ENCODE data around the gene CBX4. TPM values are rescaled to one million over a fixed set of nuclear protein-coding genes. Genes with fewer than 3 reads are reported as not detected.
"Not testable (repeated sequence)": the region's sequence is repeated elsewhere in the genome, so short reads cannot be mapped to it uniquely, and the experiment has no call there.

The CBX4 gene
- total and polyA plus RNA-seq, 3 donors from 2014 or later = 11.5 to 35.9 (median 23.5) TPM

DNA sequence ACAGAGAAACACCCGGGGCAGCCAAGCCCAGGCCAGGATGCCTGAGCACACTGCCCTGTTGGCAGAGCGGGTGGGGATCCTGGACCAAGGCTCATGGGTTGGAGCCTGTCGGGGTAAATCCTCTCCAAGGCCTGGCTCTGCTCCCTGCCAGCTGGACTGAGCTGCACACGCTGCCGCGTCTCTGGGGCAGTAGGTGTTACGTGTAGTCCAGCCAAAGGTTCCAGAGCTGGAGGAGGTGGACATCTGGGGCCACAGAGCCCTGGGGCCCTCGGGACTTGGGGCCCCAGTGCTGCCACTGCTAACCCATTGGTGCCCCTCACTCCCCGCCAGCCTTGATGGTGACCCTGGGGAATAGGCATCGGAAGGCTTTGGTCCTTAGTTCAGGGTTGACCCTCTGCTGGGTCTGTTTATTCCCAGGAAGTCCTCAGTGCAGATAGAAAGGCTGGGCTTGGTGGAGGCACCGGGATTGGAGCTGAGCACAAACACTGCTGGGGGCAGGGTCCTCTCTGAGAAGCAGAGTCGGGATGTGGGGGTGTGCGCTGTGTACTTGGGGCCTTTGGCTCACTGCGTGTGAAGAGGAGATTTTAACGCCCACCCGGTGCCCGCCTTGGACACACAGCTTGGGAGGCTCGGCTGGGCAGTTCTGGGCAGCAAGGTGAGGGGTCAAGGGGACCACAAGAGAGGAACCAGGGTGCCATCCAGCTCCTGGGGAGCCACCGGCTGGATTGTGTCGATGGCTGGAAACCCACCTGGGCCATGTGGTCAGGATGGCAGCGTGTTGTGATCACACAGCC lies 16.3 kb upstream of the CBX4 start:
- no peak for DNase-seq
- no peaks in the 10 kb centered on the region for H3K36me3 ChIP-seq (ENCODE audit: low read depth, missing control alignments)
- H3K9me3 ChIP-seq = no peaks in the 10 kb centered on the region
- 82 to 91% methylated on average over 10 to 21 of the region's 21 CpGs for WGBS, 2 donors
- no peak overlapping the region for H3K27ac ChIP-seq
- H3K4me3 ChIP-seq = no peak overlapping the region
- TF ChIP-seq, protein P1, sequence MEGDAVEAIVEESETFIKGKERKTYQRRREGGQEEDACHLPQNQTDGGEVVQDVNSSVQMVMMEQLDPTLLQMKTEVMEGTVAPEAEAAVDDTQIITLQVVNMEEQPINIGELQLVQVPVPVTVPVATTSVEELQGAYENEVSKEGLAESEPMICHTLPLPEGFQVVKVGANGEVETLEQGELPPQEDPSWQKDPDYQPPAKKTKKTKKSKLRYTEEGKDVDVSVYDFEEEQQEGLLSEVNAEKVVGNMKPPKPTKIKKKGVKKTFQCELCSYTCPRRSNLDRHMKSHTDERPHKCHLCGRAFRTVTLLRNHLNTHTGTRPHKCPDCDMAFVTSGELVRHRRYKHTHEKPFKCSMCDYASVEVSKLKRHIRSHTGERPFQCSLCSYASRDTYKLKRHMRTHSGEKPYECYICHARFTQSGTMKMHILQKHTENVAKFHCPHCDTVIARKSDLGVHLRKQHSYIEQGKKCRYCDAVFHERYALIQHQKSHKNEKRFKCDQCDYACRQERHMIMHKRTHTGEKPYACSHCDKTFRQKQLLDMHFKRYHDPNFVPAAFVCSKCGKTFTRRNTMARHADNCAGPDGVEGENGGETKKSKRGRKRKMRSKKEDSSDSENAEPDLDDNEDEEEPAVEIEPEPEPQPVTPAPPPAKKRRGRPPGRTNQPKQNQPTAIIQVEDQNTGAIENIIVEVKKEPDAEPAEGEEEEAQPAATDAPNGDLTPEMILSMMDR (IDR thresholded peaks at IDR 0.05) = no peak
- no peak for TF ChIP-seq POLR2A (IDR thresholded peaks at IDR 0.05)
- no peaks in the 10 kb centered on the region for H3K27me3 ChIP-seq
- intact Hi-C loops (cut with DNase I; ENCODE audit: low total_unique reads) = no loop called here
- no peaks in the 10 kb centered on the region for H3K4me1 ChIP-seq

DNA sequence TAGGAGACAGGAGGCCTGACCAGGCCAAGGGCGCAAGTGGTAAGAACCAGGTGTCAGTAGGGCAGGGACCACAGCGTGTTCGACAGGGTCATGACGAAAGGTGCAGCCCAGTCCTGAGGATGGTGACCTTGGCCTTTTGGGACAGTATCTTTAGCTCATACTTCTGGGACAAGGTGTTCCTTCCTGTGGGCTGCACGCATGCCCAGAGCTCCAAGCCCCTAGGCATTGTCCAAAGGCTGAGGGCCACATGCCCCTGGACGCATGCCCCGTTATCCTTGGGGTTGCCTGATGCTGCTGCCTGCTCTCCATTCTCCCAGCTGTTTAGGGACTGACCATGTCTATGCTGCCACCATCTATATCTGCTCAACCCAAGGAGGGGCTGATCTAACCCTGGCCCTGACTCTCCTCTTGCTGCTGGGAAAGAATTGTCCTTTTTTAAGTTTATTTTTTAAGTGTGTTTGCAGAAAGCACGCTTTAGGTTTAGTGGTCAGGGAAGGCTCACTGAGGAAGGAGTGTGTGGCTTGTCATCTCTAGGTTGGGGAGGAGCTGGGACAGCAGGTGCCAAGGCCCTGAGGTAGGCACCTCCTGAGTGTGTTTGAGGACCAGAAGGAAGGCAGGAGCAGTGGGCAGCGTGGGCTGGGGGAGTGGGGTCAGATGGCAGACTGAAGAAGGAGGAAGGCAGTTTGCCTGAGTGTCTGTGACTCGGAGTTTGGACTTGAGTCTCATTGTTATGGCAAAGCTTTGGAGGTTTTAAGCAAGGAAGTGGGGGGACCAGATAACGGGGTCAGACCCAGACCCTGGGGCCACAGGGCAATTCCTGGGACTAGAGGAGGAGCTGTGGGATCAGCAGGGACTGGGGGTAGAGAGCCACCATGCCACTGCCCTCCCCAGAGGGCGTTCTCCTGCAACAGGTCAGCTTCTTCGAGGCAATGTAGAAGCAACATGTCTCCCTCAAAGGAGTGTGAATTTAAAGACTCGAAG lies 15.1 kb upstream of the CBX4 start:
- Histone ChIP-seq H3K9me3 (no peaks in the 10 kb centered on the region), H3K27me3 (no peaks in the 10 kb centered on the region), H3K4me3 (no peak overlapping the region), H3K27ac (no peak overlapping the region), H3K4me1 (no peaks in the 10 kb centered on the region), H3K36me3 (ENCODE audit: low read depth, missing control alignments) (no peaks in the 10 kb centered on the region)
- WGBS, 2 donors = 79% methylated on average over 13 to 14 of the region's 14 CpGs
- TF ChIP-seq, protein P1 (IDR thresholded peaks at IDR 0.05) = no peak
- intact Hi-C loops (cut with DNase I; ENCODE audit: low total_unique reads) = no loop called here
- no peak for DNase-seq

DNA sequence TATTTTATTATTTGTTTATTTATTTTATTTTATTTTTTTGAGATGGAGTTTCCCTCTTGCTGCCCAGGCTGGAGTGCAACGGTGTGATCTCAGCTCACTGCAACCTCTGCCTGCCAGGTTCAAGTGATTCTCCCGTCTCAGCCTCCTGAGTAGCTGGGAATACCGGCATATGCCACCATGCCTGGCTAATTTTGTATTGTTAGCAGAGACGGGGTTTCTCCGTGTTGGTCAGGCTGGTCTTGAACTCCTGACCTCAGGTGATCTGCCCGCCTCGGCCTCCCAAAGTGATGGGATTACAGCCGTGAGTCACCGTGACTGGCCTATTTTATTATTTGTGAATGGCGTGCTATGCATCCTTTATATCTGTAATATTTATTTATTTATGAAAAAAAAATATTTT lies 13.9 kb upstream of the CBX4 start:
- H3K9me3 ChIP-seq; H3K27ac ChIP-seq; intact Hi-C loops (cut with DNase I; ENCODE audit: low total_unique reads); H3K27me3 ChIP-seq; H3K36me3 ChIP-seq (ENCODE audit: low read depth, missing control alignments); H3K4me3 ChIP-seq; H3K4me1 ChIP-seq; DNase-seq: not testable (repeated sequence)
- WGBS, 2 donors = 90% methylated on average over 10 of the region's 10 CpGs

DNA sequence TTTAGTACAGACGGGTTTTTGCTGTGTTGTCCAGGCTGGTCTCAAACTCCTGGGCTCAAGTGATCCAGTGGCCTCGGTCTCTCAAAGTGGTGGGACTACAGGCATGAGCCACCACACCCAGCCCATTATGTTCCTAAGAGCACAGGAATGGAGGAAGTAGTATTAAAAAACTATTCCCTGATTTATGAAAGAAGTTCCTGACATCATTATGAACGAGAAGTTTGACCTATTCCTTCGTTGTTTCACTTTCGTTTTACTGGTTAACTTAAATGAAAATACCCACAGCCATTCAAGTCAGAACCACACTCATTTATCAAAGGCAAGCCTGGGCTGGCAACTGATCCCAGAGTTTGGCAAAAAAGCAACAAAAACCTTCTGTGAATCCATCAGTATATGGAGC lies 13.5 kb upstream of the CBX4 start:
- intact Hi-C loops (cut with DNase I; ENCODE audit: low total_unique reads) = no loop called here
- H3K4me1 ChIP-seq = no peaks in the 10 kb centered on the region
- H3K9me3 ChIP-seq = no peaks in the 10 kb centered on the region
- H3K4me3 ChIP-seq = no peak overlapping the region
- 27 to 30% methylated on average over 5 of the region's 5 CpGs for WGBS, 2 donors
- H3K27ac ChIP-seq = no peak overlapping the region
- TF ChIP-seq, protein P1 (IDR thresholded peaks at IDR 0.05) = no peak
- no peaks in the 10 kb centered on the region for H3K27me3 ChIP-seq
- no peak for DNase-seq
- no peaks in the 10 kb centered on the region for H3K36me3 ChIP-seq (ENCODE audit: low read depth, missing control alignments)

DNA sequence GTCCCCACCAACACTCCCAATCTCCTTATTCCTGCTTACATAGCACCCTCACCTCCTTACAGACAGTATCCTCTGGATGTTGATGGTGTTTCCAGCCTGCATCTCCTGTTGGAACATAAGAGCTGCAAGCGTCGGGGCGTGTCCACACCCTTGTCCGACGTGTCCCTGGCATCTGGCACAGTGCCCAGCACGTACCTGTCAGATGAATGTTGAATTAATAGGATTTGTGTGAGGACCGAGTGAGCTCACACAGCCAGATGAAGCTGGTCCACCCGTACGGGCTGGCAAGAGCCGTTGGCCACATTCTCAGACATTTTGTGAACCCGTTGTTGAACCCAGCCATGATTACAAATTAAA lies 12.2 kb upstream of the CBX4 start:
- 91 to 92% methylated on average over 11 of the region's 11 CpGs for WGBS, 2 donors
- TF ChIP-seq, protein P1 (IDR thresholded peaks at IDR 0.05) = no peak
- no peak for TF ChIP-seq POLR2A (IDR thresholded peaks at IDR 0.05)
- Histone ChIP-seq H3K27ac (no peak overlapping the region), H3K4me1 (no peaks in the 10 kb centered on the region), H3K4me3 (no peak overlapping the region), H3K9me3 (no peaks in the 10 kb centered on the region), H3K36me3 (ENCODE audit: low read depth, missing control alignments) (no peaks in the 10 kb centered on the region), H3K27me3 (no peaks in the 10 kb centered on the region)
- intact Hi-C loops (cut with DNase I; ENCODE audit: low total_unique reads) = no loop called here
- no peak for DNase-seq
